ENCODE data around the gene RYR2. TPM values are rescaled to one million over a fixed set of nuclear protein-coding genes. Genes with fewer than 3 reads are reported as not detected.

The RYR2 gene
- total RNA-seq, 1 donor from 2014 or later, result 5.4 TPM

DNA sequence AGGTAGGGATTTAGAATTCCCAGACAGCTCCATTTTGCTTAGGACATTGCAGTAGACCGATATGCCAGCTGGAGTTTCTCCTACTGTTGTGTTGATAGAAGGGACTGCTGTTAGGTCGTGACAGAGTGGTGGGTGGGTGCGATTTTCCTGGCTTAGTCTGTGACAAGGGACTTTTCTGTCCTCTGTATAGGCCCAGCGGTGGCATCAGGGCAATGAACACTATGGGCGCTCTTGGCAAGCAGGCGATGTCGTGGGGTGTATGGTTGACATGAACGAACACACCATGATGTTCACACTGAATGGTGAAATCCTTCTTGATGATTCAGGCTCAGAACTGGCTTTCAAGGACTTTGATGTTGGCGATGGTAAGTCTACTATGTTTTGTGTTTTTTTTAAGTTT lies 527.0 kb downstream of the RYR2 start:
- peaks cover under 1% of the 10 kb centered on the region for H3K9me3 Mint-ChIP-seq (ENCODE audit: unreplicated experiment)

GRCh38 chr1:237570530-237570929 lies 528.5 kb downstream of the RYR2 start:
- TF ChIP-seq, protein P1, sequence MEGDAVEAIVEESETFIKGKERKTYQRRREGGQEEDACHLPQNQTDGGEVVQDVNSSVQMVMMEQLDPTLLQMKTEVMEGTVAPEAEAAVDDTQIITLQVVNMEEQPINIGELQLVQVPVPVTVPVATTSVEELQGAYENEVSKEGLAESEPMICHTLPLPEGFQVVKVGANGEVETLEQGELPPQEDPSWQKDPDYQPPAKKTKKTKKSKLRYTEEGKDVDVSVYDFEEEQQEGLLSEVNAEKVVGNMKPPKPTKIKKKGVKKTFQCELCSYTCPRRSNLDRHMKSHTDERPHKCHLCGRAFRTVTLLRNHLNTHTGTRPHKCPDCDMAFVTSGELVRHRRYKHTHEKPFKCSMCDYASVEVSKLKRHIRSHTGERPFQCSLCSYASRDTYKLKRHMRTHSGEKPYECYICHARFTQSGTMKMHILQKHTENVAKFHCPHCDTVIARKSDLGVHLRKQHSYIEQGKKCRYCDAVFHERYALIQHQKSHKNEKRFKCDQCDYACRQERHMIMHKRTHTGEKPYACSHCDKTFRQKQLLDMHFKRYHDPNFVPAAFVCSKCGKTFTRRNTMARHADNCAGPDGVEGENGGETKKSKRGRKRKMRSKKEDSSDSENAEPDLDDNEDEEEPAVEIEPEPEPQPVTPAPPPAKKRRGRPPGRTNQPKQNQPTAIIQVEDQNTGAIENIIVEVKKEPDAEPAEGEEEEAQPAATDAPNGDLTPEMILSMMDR (IDR thresholded peaks at IDR 0.05; ENCODE audit: unreplicated experiment), result peak; percentile 57
- Mint-ChIP-seq H3K27ac (ENCODE audit: unreplicated experiment) (no peak overlapping the region), H3K4me3 (ENCODE audit: unreplicated experiment) (no peak overlapping the region), H3K36me3 (ENCODE audit: low read depth, unreplicated experiment) (peaks cover 10% of the 10 kb centered on the region), H3K4me1 (ENCODE audit: unreplicated experiment) (no peaks in the 10 kb centered on the region), H3K27me3 (ENCODE audit: unreplicated experiment) (no peaks in the 10 kb centered on the region), H3K9me3 (ENCODE audit: unreplicated experiment) (peaks cover 7% of the 10 kb centered on the region)
- DNase-seq (ENCODE audit: low spot score), result no peak

More for the DNA sequence above, 527.0 kb downstream of the RYR2 start:
- Mint-ChIP-seq H3K4me3 (ENCODE audit: unreplicated experiment) (no peak overlapping the region), H3K27me3 (ENCODE audit: unreplicated experiment) (no peaks in the 10 kb centered on the region), H3K4me1 (ENCODE audit: unreplicated experiment) (no peaks in the 10 kb centered on the region), H3K27ac (ENCODE audit: unreplicated experiment) (no peak overlapping the region), H3K36me3 (ENCODE audit: low read depth, unreplicated experiment) (peaks cover under 1% of the 10 kb centered on the region)
- DNase-seq (ENCODE audit: low spot score), result no peak
- TF ChIP-seq, protein P1 (IDR thresholded peaks at IDR 0.05; ENCODE audit: unreplicated experiment), result no peak

- Mint-ChIP-seq H3K36me3 (ENCODE audit: low read depth, unreplicated experiment) (peaks cover 15% of the 10 kb centered on the region), H3K27ac (ENCODE audit: unreplicated experiment) (no peak overlapping the region), H3K4me1 (ENCODE audit: unreplicated experiment) (no peaks in the 10 kb centered on the region), H3K27me3 (ENCODE audit: unreplicated experiment) (no peaks in the 10 kb centered on the region), H3K4me3 (ENCODE audit: unreplicated experiment) (no peak overlapping the region), H3K9me3 (ENCODE audit: unreplicated experiment) (peaks cover 7% of the 10 kb centered on the region)
- no peak for DNase-seq (ENCODE audit: low spot score)
- TF ChIP-seq, protein P1 (IDR thresholded peaks at IDR 0.05; ENCODE audit: unreplicated experiment), result no peak
Measured at GRCh38 chr1:237574536-237574935, 532.6 kb downstream of the RYR2 start.

- TF ChIP-seq, protein P1 (IDR thresholded peaks at IDR 0.05; ENCODE audit: unreplicated experiment), result no peak
- Mint-ChIP-seq H3K36me3 (ENCODE audit: low read depth, unreplicated experiment) (peaks cover 15% of the 10 kb centered on the region), H3K9me3 (ENCODE audit: unreplicated experiment) (peaks cover 7% of the 10 kb centered on the region), H3K27ac (ENCODE audit: unreplicated experiment) (no peak overlapping the region), H3K4me3 (ENCODE audit: unreplicated experiment) (no peak overlapping the region), H3K4me1 (ENCODE audit: unreplicated experiment) (no peaks in the 10 kb centered on the region), H3K27me3 (ENCODE audit: unreplicated experiment) (no peaks in the 10 kb centered on the region)
- DNase-seq (ENCODE audit: low spot score), result no peak
Measured at GRCh38 chr1:237578540-237578939, 536.6 kb downstream of the RYR2 start.

DNA sequence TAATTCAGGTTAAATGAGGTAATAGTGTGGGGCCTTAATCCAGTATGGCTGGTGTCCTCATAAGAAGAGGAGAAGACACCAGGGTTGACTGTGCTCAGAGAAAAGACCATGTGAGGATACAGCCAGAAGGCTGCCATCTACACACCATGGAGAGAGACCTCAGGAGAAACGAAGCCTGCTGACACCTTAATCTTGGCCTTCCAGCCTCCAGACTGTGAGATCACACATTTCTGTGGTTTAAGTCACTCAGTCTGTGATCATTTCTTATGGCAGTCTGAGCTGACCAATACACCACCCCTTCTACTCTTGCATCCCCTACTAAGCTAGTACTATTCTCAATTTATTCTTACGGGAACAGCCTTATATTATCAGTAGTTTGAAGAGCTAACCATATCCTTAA lies 538.7 kb downstream of the RYR2 start:
- Mint-ChIP-seq H3K9me3 (ENCODE audit: unreplicated experiment) (no peaks in the 10 kb centered on the region), H3K4me1 (ENCODE audit: unreplicated experiment) (no peaks in the 10 kb centered on the region)
- TF ChIP-seq, protein P1 (IDR thresholded peaks at IDR 0.05; ENCODE audit: unreplicated experiment), result no peak

More for the DNA sequence above, 538.7 kb downstream of the RYR2 start:
- no peak overlapping the region for H3K4me3 Mint-ChIP-seq (ENCODE audit: unreplicated experiment)
- H3K27ac Mint-ChIP-seq (ENCODE audit: unreplicated experiment), result no peak overlapping the region
- H3K36me3 Mint-ChIP-seq (ENCODE audit: low read depth, unreplicated experiment), result peaks cover 4% of the 10 kb centered on the region
- H3K27me3 Mint-ChIP-seq (ENCODE audit: unreplicated experiment), result peaks cover 1% of the 10 kb centered on the region
- DNase-seq (ENCODE audit: low spot score), result no peak

All from endothelial cell (in vitro differentiated cells).